SJCRH30 (cell line): ENCODE measurements around the gene WFDC2. TPM values are rescaled to one million over a fixed set of nuclear protein-coding genes. Genes with fewer than 3 reads are reported as not detected.

Source experiments
- DNase-seq, 2 experiments: peaks; one replicate each; pipeline ENCODE4 v3.0.0-alpha.2; 2015 to 2020
- H3K27ac ChIP-seq: fragments of 250-450 bp; sonication (Bioruptor Pico); 2 replicates; pipeline ENCODE4 v1.5.1; 2020; ENCODE audit warnings: mild to moderate bottlenecking, moderate library complexity
- H3K27me3 ChIP-seq: fragments of 250-450 bp; sonication (Bioruptor Pico); 2 replicates; pipeline ENCODE4 v1.5.1; 2020; ENCODE audit warnings: mild to moderate bottlenecking, moderate library complexity
- H3K36me3 ChIP-seq: fragments of 250-450 bp; sonication (Bioruptor Pico); 2 replicates; pipeline ENCODE4 v1.5.1; 2020; ENCODE audit warnings: mild to moderate bottlenecking, moderate library complexity
- H3K4me1 ChIP-seq: fragments of 250-450 bp; sonication (Bioruptor Pico); 2 replicates; pipeline ENCODE4 v1.5.1; 2020; ENCODE audit warnings: mild to moderate bottlenecking, moderate library complexity
- H3K4me3 ChIP-seq: fragments of 250-450 bp; sonication (Bioruptor Pico); 2 replicates; pipeline ENCODE4 v1.5.1; 2020; ENCODE audit warnings: mild to moderate bottlenecking, moderate library complexity
- H3K9me3 ChIP-seq: fragments of 250-450 bp; sonication (Bioruptor Pico); replicated peaks from 2 replicates; pipeline ENCODE4 v1.5.1; 2020; ENCODE audit warnings: mild to moderate bottlenecking, moderate library complexity
- total RNA-seq: library from RNA; depleted of rRNA; stranded (reverse); fragments of >200 nt; shearing (Covaris generic); gene quantifications from 2 replicates; pipeline ENCODE4 v1.2.3, GENCODE V29; 2014

WFDC2 gene
- total RNA-seq, 1 experiment from 2014 or later, result 6.6 TPM

DNA sequence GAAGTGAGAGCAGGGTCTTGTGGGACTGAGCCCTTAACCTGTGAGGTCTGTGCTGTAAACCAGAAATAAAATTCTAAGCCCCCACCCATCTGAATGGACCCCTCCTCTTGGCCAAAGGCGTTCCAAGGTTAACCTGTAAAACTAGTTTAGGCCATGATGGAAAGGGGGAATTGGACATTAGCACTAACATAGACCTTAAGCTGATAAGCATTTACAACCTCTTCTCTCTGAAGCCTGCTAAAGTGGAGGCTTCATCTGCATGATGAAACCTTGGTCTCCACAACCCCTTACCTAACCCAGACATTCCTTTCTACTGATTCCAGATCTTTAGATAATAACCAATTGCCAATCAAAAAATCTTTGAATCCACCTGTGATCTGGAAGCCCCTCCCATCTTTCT lies 27.8 kb upstream of the WFDC2 start:
- no peak overlapping the region for H3K27ac ChIP-seq
- H3K4me1 ChIP-seq, result no peaks in the 10 kb centered on the region
- H3K27me3 ChIP-seq, result peaks cover 21% of the 10 kb centered on the region
- no peak overlapping the region for H3K4me3 ChIP-seq
- no peak for DNase-seq
- no peaks in the 10 kb centered on the region for H3K36me3 ChIP-seq
- no peaks in the 10 kb centered on the region for H3K9me3 ChIP-seq

DNA sequence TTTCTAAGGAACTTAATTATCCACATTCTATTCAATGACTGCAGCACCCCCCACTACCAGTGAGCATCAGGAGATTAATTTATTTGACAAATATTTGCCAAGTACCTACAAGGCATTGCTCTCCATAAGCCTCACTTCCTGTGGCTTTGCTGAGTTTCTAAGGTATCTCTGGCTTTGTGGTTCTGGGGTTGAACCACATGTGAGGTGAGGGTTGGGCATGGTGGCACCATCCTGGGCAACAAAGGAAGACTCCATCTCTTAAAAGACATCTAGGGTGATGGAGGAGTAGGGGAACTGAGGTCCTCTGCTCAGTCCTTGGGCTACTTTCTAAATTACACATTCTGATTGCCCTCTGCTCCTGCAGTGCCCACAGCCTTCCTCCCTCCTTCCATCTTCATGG lies 25.5 kb upstream of the WFDC2 start:
- H3K9me3 ChIP-seq, result no peaks in the 10 kb centered on the region
- peaks cover 30% of the 10 kb centered on the region for H3K27me3 ChIP-seq
- no peaks in the 10 kb centered on the region for H3K36me3 ChIP-seq
- H3K4me1 ChIP-seq, result no peaks in the 10 kb centered on the region
- no peak overlapping the region for H3K27ac ChIP-seq
- no peak for DNase-seq
- H3K4me3 ChIP-seq, result no peak overlapping the region

DNA sequence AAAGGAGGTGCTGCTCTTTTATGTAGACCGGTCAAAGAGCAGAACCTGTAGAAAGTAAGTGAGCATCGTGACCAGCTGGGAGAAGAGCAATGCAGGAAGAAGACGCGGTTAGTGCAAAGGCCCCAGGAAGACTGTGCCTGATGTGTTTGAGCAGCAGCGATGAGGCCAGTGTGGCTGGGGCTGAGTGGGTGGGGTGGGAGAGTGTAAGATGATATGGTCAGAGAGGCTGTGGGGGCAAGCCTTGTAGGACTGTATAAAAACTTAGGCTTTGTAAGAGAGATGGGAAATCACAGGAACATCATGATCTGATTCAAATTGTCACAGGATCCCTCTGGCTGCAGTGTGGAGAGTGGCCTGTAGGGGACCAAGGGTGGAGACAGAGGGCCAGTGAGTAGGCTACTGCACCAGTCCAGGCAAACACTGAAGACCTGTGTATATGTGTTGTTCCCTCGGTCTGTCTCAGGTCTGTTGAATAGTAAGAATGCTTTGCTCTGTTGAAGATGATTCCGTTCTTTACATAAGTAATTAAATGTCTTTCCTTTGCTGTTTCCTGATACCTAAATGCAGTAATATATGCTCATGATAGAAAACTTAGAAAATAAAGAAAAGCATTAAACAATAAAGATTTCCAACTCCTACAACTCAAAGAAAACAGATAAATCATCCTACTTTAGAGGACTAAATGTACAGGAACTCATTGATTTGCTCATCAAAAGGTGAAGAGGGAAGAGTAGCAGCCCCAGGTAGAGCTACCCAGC lies 23.6 kb upstream of the WFDC2 start:
- no peaks in the 10 kb centered on the region for H3K9me3 ChIP-seq
- H3K36me3 ChIP-seq, result no peaks in the 10 kb centered on the region
- H3K4me3 ChIP-seq, result no peak overlapping the region
- no peak overlapping the region for H3K27ac ChIP-seq
- no peaks in the 10 kb centered on the region for H3K4me1 ChIP-seq
- H3K27me3 ChIP-seq, result peaks cover 30% of the 10 kb centered on the region
- peak; percentile 38 to 68 for DNase-seq

DNA sequence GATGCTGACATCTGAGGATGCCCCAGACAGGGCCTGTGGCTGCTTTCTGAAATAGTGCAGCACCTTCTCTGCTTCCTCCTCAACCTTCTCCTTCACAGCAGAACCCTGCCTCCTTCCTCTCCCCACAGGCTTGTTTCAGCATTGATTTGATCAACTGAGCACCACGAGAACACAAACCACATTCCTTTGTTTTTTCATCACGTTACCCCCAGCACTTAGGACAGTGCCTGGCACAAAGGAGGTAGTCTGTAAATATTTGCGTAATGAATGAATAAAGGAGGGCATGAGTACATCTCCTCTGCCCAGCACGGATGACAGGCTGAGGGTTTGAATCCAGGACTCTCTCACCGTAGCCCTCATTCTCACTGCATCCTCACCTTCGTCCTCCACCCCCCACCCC lies 21.3 kb upstream of the WFDC2 start:
- Histone ChIP-seq H3K27me3 (peaks cover 20% of the 10 kb centered on the region), H3K4me1 (no peaks in the 10 kb centered on the region), H3K36me3 (no peaks in the 10 kb centered on the region), H3K27ac (no peak overlapping the region), H3K4me3 (no peak overlapping the region), H3K9me3 (no peaks in the 10 kb centered on the region)
- DNase-seq, result no peak

DNA sequence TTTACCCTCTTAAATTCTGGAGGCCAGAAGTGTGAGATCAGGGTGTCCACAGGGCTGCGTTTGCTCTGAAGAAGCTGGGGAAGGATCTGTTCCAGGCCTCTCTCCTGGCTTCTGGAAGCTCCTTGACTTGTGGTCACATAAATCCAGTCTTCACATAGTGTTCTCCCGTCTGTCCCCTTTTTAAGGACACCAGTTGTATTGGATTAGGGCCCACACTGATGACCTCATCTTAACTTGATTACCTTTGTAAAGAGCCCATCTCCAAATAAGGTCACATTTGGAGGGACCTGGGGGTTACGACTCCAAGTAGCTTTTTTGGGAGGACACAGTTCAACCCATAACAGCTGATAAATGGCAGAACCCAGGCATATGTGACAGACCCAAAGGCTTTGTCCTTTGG lies 20.0 kb upstream of the WFDC2 start:
- H3K36me3 ChIP-seq, result no peaks in the 10 kb centered on the region
- H3K27ac ChIP-seq, result no peak overlapping the region
- no peak for DNase-seq
- H3K4me3 ChIP-seq, result no peak overlapping the region
- peaks cover 17% of the 10 kb centered on the region for H3K27me3 ChIP-seq
- H3K4me1 ChIP-seq, result no peaks in the 10 kb centered on the region
- no peaks in the 10 kb centered on the region for H3K9me3 ChIP-seq

GRCh38 chr20:45450097-45450818 lies 19.3 kb upstream of the WFDC2 start:
- peak; percentile 41 to 72 for DNase-seq
- H3K4me1 ChIP-seq, result no peaks in the 10 kb centered on the region
- no peak overlapping the region for H3K4me3 ChIP-seq
- H3K36me3 ChIP-seq, result no peaks in the 10 kb centered on the region
- H3K27ac ChIP-seq, result no peak overlapping the region
- H3K9me3 ChIP-seq, result no peaks in the 10 kb centered on the region
- H3K27me3 ChIP-seq, result peaks cover 13% of the 10 kb centered on the region

GRCh38 chr20:45452238-45452637 lies 17.3 kb upstream of the WFDC2 start:
- Histone ChIP-seq H3K27me3 (peaks cover 10% of the 10 kb centered on the region), H3K4me1 (no peaks in the 10 kb centered on the region), H3K36me3 (no peaks in the 10 kb centered on the region), H3K4me3 (no peak overlapping the region), H3K9me3 (no peaks in the 10 kb centered on the region), H3K27ac (no peak overlapping the region)
- no peak for DNase-seq

- H3K4me1 ChIP-seq, result no peaks in the 10 kb centered on the region
- H3K36me3 ChIP-seq, result no peaks in the 10 kb centered on the region
- no peak overlapping the region for H3K4me3 ChIP-seq
- H3K9me3 ChIP-seq, result no peaks in the 10 kb centered on the region
- no peak overlapping the region for H3K27ac ChIP-seq
- DNase-seq, result no peak
- peaks cover 8% of the 10 kb centered on the region for H3K27me3 ChIP-seq
Observed at GRCh38 chr20:45452772-45453691, 16.5 kb upstream of the WFDC2 start.

DNA sequence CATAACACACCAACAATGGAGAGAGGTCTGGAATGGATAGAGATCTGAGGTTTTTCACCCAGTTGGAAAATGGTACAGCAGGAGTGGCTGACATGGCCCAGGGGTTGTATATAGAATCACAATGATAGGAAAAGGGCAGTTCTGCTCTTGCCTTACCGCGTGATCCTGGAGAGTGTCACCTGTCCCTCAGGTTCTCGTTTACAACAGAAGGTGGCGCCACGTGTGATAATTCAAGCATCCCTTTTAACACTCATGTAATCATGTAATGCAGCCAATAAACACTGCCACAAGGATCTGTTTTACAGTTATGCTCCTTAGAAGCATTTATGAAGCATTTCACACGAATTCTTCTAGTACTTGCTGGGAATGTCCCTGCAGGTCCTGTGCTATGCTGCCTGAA lies 12.9 kb upstream of the WFDC2 start:
- peak in 1 of 2 experiments; percentile 51 for DNase-seq
- H3K36me3 ChIP-seq, result no peaks in the 10 kb centered on the region
- no peaks in the 10 kb centered on the region for H3K9me3 ChIP-seq
- H3K27me3 ChIP-seq, result peaks cover 29% of the 10 kb centered on the region
- no peak overlapping the region for H3K4me3 ChIP-seq
- H3K4me1 ChIP-seq, result no peaks in the 10 kb centered on the region
- H3K27ac ChIP-seq, result no peak overlapping the region

- no peak overlapping the region for H3K4me3 ChIP-seq
- no peaks in the 10 kb centered on the region for H3K9me3 ChIP-seq
- no peaks in the 10 kb centered on the region for H3K36me3 ChIP-seq
- peaks cover 35% of the 10 kb centered on the region for H3K27me3 ChIP-seq
- DNase-seq, result no peak
- no peak overlapping the region for H3K27ac ChIP-seq
- H3K4me1 ChIP-seq, result no peaks in the 10 kb centered on the region
Observed at GRCh38 chr20:45459606-45460005, 9.9 kb upstream of the WFDC2 start.

DNA sequence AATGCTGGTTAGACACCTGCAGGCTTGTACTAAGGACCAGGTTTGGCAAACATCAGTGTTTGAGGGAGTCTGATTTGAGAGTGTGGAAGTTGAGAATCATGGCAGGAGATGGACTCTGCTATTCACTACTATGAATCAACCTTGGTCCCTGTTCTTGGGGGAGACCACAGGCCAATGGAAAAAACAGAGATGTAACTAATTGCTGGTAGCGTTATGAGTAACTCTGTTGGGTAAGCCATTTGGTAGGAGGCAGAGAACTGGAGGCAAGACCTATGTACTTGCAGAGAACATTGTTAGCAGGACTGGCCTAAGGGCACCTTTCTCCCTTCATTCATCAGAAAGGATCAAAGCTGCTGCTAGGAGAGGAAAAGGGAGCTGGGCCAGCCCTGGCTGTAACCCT lies 8.3 kb upstream of the WFDC2 start:
- Histone ChIP-seq H3K4me3 (no peak overlapping the region), H3K36me3 (no peaks in the 10 kb centered on the region), H3K27me3 (peaks cover 35% of the 10 kb centered on the region), H3K27ac (no peak overlapping the region), H3K4me1 (no peaks in the 10 kb centered on the region), H3K9me3 (no peaks in the 10 kb centered on the region)
- DNase-seq, result no peak

GRCh38 chr20:45462711-45463509 lies 6.6 kb upstream of the WFDC2 start:
- Histone ChIP-seq H3K27ac (no peak overlapping the region), H3K4me3 (no peak overlapping the region), H3K36me3 (no peaks in the 10 kb centered on the region), H3K4me1 (no peaks in the 10 kb centered on the region), H3K9me3 (no peaks in the 10 kb centered on the region), H3K27me3 (peaks cover 28% of the 10 kb centered on the region)
- peak in 1 of 2 experiments; percentile 28 for DNase-seq

DNA sequence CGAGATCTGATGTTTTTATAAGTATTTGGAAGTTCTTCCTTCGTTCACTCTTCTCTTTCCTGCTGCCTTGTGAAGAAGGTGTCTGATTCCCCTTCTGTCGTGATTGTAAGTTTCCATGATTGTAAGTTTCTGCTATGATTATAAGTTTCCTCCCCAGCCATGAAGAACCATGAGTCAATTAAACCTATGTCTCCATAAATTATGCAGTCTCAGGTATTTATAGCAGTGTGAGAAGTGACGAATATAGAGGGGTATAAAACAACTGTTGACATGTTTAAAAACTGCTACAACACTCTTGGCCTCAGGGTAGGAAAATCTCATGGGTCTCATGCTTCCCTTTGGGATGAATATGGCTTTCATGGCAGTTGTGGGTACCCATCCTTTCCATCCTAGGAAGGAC lies 5.8 kb upstream of the WFDC2 start:
- Histone ChIP-seq H3K27ac (no peak overlapping the region), H3K27me3 (peaks cover 26% of the 10 kb centered on the region), H3K4me3 (no peak overlapping the region), H3K36me3 (no peaks in the 10 kb centered on the region), H3K9me3 (no peaks in the 10 kb centered on the region), H3K4me1 (no peaks in the 10 kb centered on the region)
- DNase-seq, result no peak

- DNase-seq, result no peak
- Histone ChIP-seq H3K9me3 (no peaks in the 10 kb centered on the region), H3K27me3 (peaks cover 16% of the 10 kb centered on the region), H3K27ac (no peak overlapping the region), H3K4me3 (no peak overlapping the region), H3K36me3 (no peaks in the 10 kb centered on the region), H3K4me1 (peaks cover 3% of the 10 kb centered on the region; the same call in 1 of the 2 replicates)
Observed at GRCh38 chr20:45465491-45466266, 3.9 kb upstream of the WFDC2 start.
